NCI-H2107 treated with DMSO at 0.1 percent for 48 hours (cell line): ENCODE data around the gene APBA2.

Experiments used
- DNase-seq: peaks from one replicate; lab custom pipeline; 2025; ENCODE audit not compliant: unreplicated experiment; lab: John Stamatoyannopoulos, UW

The APBA2 gene

GRCh38 chr15:28955160-28955992, 69.6 kb downstream of the APBA2 start:
- no peak for DNase-seq

GRCh38 chr15:28955993-28956421, 70.2 kb downstream of the APBA2 start:
- no peak for DNase-seq

DNA sequence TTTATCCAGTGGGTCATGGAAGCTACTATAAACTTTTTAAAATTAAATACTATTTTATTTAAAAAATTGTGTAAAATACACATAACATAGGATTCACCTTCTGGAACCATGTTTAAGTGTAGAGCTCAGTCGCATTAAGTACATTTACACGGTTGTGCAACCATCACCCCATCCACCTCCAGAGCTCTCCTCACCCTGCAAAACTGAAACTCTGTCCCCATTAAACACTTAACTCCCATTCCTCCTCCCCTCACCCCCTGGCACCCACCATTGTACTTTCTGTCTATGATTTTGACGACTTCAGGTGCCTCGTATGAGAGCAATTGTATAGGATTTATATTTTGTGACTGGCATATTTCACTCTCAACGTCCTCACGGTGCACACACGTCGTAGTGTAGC, 70.7 kb downstream of the APBA2 start:
- DNase-seq: no peak

DNA sequence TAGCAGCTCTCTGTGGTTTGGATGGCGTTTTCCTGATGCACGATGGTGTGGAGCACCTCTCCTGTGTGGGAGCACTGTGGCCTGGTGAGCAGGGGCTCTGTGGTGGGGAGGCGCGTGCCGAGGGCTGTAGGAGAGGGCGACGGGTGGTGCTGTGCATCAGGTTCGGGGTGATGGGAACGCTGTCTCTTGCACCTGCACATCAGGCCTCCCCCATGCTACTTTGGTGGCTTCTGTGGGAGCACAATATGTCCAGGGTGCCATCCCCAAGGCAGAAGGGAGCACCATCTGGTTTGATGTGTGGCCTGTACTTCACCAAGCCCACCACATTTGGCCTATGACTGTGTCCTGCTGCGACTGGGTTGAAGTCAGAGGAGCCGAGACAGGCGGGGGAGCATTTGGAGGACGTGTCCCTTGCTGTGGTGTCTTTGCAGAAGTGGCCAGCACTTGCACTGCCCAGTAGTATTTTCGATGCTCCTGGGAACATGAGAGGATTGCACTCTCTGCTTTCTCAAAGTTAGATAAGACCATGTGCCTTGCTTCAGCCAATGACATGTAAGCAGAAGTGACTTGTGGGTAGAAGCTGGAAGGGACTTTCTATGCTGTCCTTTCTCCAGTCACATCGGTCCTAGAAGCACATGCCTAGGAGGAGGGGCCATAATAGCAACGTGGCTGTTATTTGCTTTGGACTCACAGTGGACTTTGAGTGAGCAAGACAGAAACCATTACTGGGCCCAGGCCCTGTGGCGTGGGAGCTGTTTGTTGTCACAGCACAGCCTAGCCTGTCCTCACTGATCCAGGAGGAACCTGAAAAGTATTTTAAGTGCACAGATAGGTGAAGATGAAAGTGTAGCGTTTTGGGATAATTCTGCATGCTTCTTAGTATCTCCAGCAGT, 72.1 kb downstream of the APBA2 start:
- DNase-seq: no peak

GRCh38 chr15:28959326-28959725, 73.6 kb downstream of the APBA2 start:
- DNase-seq: no peak

DNA sequence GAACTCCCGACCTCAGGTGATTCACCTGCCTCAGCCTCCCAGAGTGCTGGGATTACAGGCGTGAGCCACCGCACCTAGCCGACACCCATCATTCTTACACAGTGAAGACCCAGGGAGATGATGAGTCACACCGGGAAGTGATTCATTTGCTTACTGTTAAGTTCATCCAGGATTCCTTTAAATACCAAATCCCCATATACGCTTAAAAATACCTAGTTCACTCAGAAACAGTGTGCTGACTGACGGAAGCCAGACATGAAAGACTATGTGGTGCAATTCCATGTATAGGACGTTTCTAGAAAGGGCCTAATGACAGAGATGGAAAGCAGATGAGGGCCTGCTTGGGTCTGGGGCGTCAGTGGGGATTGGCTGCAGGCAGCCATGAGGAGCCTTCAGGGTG, 75.2 kb downstream of the APBA2 start:
- DNase-seq: no peak

DNA sequence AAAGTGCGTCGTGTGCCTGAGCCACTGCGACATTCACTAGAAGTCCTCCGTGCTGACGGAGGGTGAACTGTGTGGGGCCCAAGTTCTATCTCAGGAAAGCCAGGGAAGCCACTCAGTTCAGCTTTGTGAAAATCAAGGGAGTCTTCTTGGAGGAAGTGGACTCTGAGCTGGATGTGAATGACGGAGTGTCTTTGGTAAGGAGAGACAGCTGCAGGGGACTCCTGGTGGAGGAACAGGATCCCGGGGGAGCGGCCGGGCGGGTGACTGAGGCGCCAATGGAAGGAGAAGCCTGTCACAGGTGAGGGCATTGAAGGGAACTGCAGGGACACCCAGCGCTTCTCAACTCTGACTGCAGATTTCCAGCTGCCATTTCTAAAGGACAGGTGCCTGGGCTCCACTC, 75.6 kb downstream of the APBA2 start:
- DNase-seq: no peak

GRCh38 chr15:28962851-28963710, 77.3 kb downstream of the APBA2 start:
- DNase-seq: no peak

- DNase-seq: no peak
Observed at GRCh38 chr15:28963711-28964081, 77.9 kb downstream of the APBA2 start.

DNA sequence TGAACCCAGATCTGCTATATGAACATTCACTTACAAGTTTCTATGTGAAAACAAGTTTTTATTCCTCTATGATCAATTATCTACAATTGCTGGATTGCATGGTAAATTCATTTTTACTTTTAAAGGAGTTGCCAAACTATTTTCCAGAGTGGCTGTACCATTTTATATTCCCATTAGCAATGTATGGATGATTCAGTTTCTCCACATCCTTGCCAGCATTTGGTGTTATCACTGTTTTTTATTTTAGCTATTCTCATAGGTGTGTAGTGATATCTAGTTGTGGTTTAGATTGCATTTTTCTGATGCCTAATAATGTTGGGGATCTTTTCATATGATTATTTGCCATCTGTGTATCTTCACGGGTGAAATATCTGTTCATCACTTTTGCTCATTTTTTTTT, 78.3 kb downstream of the APBA2 start:
- DNase-seq: no peak

- DNase-seq: no peak
Observed at GRCh38 chr15:28967066-28967465, 81.3 kb downstream of the APBA2 start.

GRCh38 chr15:28967990-28968389, 82.2 kb downstream of the APBA2 start:
- no peak for DNase-seq

DNA sequence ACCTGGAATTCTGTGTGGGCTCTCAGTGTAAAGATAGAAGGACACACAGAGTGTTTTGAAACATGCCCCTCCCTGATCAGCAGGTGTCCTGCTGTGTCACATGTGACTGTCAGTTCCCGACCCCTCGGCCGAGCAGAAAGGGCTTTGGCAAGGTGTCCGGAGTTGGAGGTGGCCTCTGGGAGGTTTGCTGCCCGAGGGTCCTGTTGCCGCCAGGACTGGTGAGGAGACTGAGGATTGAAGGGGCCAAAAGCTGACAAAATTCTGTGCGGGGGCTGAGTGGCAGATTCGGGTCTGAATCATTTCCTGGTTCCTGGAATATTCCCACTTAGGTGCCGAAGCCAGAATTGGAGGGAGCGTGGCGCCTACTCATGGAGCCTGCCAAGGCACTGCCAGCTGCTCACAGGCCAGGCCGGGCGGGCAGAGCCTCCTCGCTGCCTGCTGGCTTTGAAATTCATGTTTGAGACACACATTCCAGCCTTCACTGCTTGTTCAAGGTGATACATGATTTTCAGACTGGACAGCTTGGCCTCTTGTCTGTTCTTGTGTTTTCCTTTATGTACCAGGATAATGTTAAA, 83.8 kb downstream of the APBA2 start:
- DNase-seq: no peak

DNA sequence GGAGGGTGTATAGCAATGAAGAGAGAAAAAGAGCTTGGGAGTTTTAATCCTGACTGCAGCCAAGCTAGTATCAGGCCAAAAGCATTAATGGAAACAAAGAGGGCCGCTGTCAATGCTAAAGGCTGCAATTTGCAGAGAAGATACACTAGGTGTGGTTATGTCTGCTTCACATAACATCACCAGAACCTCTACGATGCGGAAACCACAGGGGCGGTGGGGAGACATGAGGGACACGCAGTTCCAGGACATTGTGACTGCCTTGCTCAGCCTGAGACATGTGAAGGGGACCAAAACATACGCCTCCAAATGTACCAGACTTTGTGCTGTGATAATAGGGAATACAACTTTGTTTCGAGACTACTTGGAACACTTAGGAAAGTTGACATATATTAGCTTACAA, 88.4 kb downstream of the APBA2 start:
- DNase-seq: no peak

- peak; percentile 38 for DNase-seq
Observed at GRCh38 chr15:28975766-28976179, 90.0 kb downstream of the APBA2 start.

GRCh38 chr15:28977377-28978010, 91.7 kb downstream of the APBA2 start:
- no peak for DNase-seq

- DNase-seq: no peak
Observed at GRCh38 chr15:28978011-28978378, 92.2 kb downstream of the APBA2 start.

DNA sequence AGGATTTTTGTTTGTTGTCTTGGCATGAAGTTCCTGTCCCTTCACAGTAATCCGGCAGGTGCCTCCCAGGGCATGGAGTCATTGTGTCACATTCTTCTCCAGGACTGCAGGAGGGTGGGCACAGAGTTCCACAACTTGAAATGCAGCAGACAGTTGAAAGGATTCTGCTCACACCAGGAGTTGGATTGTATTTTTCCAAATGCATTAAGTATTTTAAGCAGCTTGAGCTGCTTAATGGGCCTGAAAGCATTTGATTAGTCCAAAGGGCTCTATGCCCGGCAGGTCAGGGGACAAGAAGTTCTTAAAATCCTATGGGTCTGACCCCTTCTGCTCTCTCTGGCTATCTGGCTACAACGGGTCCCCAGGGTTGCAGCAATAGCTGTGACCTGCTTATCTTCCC, 92.9 kb downstream of the APBA2 start:
- no peak for DNase-seq

DNA sequence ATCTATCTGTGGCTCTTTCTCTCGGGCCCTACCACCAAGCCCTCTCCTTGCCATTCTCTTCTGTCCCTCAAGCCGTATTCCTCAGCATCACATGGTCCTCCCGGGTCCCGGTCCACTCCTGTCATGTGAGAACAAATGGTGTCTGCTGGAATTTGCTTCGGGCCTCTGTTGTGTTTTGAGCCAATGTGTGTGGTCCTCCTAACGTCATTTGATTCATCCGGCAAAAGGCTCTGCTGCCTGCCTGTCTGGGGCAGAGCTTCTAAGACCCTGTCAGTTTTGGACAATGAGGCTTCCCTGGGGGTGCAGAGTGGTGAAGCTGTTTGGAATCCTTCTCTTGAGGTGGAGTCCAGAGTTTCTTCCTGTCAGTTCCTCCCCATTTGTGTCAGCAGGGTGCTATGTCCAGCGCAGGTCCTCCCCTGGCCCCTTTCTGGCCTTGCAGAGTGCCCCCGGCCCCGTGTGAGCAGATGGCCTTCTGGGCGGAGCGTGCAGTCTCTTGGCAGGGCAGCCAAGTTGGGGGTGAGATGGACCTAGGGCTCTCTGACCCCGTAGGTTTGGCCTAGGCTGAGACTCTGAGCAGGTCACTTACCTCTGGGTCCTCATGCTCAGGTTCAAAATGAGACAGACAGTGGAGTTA, 93.6 kb downstream of the APBA2 start:
- DNase-seq: no peak
